ENCODE results near the gene MYH9. TPM values are rescaled to one million over a fixed set of nuclear protein-coding genes. Genes with fewer than 3 reads are reported as not detected.

The MYH9 gene
- total RNA-seq, 4 donors from 2014 or later: 228 to 375 (median 275) TPM

GRCh38 chr22:36233796-36234195 lies 154.0 kb downstream of the MYH9 start:
- intact Hi-C loops (cut with DNase I): no loop called here
- H3K36me3 ChIP-seq: peaks cover 8 to 13% of the 10 kb centered on the region in 2 donors
- no peaks in the 10 kb centered on the region for H3K9me3 ChIP-seq

GRCh38 chr22:36232715-36233401 lies 154.9 kb downstream of the MYH9 start:
- intact Hi-C loops (cut with DNase I): no loop called here
- DNase-seq: no peak
- no peak overlapping the region for H3K27ac ChIP-seq
- peaks cover 10 to 18% of the 10 kb centered on the region in 2 donors for H3K4me1 ChIP-seq
- peaks cover 10 to 14% of the 10 kb centered on the region in 2 donors for H3K36me3 ChIP-seq
- WGBS, 2 donors: 81 to 85% methylated on average over 13 of the region's 13 CpGs
- TF ChIP-seq CTCF (IDR thresholded peaks at IDR 0.05) (no peak), POLR2A (IDR thresholded peaks at IDR 0.05) (no peak)
- no peak overlapping the region for H3K4me3 ChIP-seq (replicated peaks in 1 of 3)
- H3K9me3 ChIP-seq: no peaks in the 10 kb centered on the region
- no peaks in the 10 kb centered on the region for H3K27me3 ChIP-seq

More at GRCh38 chr22:36233796-36234195, 154.0 kb downstream of the MYH9 start:
- H3K27ac ChIP-seq: no peak overlapping the region
- H3K4me1 ChIP-seq: peaks cover 19 to 25% of the 10 kb centered on the region in 2 donors
- TF ChIP-seq CTCF (IDR thresholded peaks at IDR 0.05) (no peak), POLR2A (IDR thresholded peaks at IDR 0.05) (no peak)
- H3K27me3 ChIP-seq: no peaks in the 10 kb centered on the region
- WGBS, 2 donors: 93 to 94% methylated on average over 7 of the region's 7 CpGs
- no peak for DNase-seq
- H3K4me3 ChIP-seq (replicated peaks in 1 of 3): no peak overlapping the region

Small RNA genes lying within 50 kb of the gene (microRNA-seq; reads per million reads assigned to microRNA genes)
- gene MIR6819: not detected

Small RNA genes lying within 50 kb of the gene (small RNA-seq; reads per million reads assigned to genes)
- not detected for gene MIR6819

Other genes starting within 250 kb of the MYH9 start
- gene APOL3, start 227.2 kb downstream of the MYH9 start, total RNA-seq: 10 to 100 TPM; 23.3 to 91.9 (median 59.9) TPM
- 10 to 100 TPM in 1 of 4 donors, 1 to 10 TPM in 2, not detected in 1; 5.8 to 16.1 (median 7.5) TPM for gene APOL4, start 186.2 kb downstream of the MYH9 start, total RNA-seq
- 10 to 100 TPM; 31.1 to 45.6 (median 35.6) TPM for gene APOL2, start 148.4 kb downstream of the MYH9 start, total RNA-seq
- gene APOL1, start 134.8 kb downstream of the MYH9 start, total RNA-seq: 10 to 100 TPM in 3 of 4 donors, 1 to 10 TPM in 1; 6.7 to 16.8 (median 11.0) TPM
- gene TXN2, start 93.7 kb upstream of the MYH9 start, total RNA-seq: 100 to 1,000 TPM in 1 of 4 donors, 10 to 100 TPM in 3; 56.7 to 115 (median 75.6) TPM
- 10 to 100 TPM in 2 of 4 donors, 1 to 10 TPM in 2; 5.9 to 12.8 (median 9.4) TPM for gene FOXRED2, start 119.1 kb upstream of the MYH9 start, total RNA-seq
- gene EIF3D, start 141.2 kb upstream of the MYH9 start, total RNA-seq: 100 to 1,000 TPM; 213 to 427 (median 309) TPM